Measurements from ENCODE around the gene KCTD2.
A peak's percentile ranks its signal among the peaks of the same experiment; 100 is the strongest.

KCTD2 gene

DNA sequence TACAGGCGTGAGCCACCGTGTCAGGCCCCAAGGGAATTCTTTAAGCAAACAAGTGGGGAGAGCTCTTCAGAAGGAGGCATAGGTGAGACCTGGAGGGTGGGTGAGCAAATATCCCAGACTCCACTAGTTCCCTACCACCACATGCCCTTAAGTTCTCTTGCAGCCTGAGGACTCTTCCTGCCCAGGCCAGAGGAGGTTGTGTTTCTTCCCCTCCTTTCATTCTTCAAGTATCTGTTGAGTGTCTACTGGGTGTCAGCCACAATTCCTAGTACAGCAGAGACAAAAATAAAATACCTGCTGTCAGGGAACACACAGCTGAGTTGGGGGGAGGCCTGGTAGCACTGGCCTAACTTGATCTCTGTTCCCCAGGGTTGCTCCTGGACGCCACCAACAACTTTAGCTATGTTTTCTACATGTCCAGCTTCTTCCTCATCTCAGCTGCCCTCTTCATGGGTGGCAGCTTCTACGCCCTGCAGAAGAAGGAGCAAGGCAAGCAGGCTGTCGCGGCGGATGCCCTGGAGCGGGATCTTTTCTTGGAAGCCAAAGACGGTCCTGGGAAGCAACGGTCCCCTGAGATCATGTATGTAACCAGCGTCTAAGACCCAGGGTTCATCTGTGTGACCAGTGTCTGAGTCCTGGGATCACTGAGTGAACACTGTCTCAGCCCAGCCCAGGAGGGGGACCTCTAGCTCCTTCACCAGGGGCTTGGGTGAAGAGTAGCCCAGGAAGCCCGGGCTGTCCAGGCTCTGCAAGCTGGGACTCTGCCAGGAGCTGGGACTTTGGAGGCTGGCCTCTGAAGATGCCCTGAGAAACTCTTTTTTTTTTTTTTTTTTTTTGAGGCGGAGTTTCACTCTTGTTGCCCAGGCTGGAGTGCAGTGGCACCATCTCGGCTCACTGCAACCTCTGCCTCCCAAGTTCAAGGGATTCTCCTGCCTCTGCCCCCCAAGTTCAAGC, 56.9 kb downstream of the KCTD2 start:
- no CpG with 5 or more reads among the region's 14 CpGs for WGBS (ENCODE audit: extremely low coverage, insufficient coverage, low lambda C conversion rate)
- DNase-seq: no peak
- H3K36me3 ChIP-seq (ENCODE audit: control insufficient read depth, insufficient read depth, low read length): peaks cover 12% of the 10 kb centered on the region

DNA sequence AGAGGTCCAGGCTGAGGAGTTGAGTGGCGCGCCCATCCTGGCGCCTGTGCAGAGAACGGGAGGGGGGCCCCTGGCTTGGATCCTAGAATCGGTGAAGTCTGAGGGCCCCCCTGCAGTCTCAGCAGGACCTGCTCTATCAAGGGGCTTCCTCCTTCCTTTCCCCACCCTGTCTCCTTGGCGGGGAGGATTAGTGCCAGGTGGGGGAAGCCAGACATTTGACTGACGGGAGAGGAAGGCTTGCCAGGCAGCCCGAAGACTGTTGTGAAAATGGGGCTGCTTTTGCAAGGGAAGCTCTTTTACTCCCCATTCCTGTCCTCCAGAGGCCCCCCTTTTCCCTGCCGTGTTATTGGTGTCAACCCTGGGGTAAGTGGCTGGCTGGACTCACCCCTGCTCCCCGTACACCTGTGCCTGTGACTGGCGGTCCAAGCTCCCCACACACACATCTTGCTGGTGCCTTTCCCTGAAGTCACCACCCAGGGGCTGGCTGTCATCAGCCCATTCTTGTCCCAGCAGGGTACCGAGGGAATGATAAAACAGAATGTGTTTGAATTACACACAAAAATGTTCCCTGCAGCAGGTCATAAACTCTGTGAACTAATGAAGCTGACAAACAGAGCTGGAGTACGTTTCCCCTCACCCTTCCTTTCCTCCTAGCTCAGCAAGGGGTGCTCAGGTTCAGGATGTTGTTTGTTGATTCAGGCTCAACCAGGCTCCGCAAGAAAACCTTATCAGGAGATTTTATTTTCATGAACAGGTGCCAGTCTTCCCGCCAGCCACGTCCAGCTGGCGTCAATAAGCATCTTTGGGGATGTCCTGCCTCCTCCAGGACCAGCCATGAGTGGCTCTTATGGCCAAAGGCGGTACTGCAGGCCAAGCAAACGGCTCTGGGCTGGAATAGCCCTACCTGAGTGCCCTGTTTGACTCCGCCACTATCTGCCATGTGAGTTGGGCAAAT, 58.4 kb downstream of the KCTD2 start:
- peaks cover 8% of the 10 kb centered on the region for H3K36me3 ChIP-seq (ENCODE audit: control insufficient read depth, insufficient read depth, low read length)
- no peak overlapping the region for H3K18ac ChIP-seq (ENCODE audit: low read length)
- H3K27me3 ChIP-seq (ENCODE audit: insufficient read depth, low read length, poor library complexity): no peaks in the 10 kb centered on the region
- no peak overlapping the region for H4K5ac ChIP-seq (ENCODE audit: low read length)
- no peak overlapping the region for H3K4me3 ChIP-seq (ENCODE audit: low read length)
- peak; percentile 94 for DNase-seq
- H2BK15ac ChIP-seq (replicated peaks; ENCODE audit: low read depth): no peak overlapping the region
- H3K27ac ChIP-seq (ENCODE audit: low read depth, low read length): peak overlapping the region; percentile 68
- H2AK5ac ChIP-seq (ENCODE audit: low read length): no peak overlapping the region
- H3K23ac ChIP-seq (ENCODE audit: low read length): no peak overlapping the region
- H3K56ac ChIP-seq (ENCODE audit: low read length): peak overlapping the region; percentile 81
- no peak overlapping the region for H3K4ac ChIP-seq (ENCODE audit: low read depth, low read length)
- H3K4me2 ChIP-seq (ENCODE audit: low read length): no peak overlapping the region
- H3K4me1 ChIP-seq (ENCODE audit: control insufficient read depth, low read depth, low read length): peaks cover 4% of the 10 kb centered on the region
- no CpG with 5 or more reads among the region's 20 CpGs for WGBS (ENCODE audit: extremely low coverage, insufficient coverage, low lambda C conversion rate)
- peak overlapping the region; percentile 17 for H2BK5ac ChIP-seq (ENCODE audit: low read length)
- H4K8ac ChIP-seq (ENCODE audit: low read depth, low read length): no peak overlapping the region
- H2BK120ac ChIP-seq (ENCODE audit: low read depth, low read length): no peak overlapping the region
- H3K9ac ChIP-seq (ENCODE audit: low read length): no peak overlapping the region
- H3K79me2 ChIP-seq (ENCODE audit: control insufficient read depth, insufficient read depth, low read length): no peaks in the 10 kb centered on the region
- H3K79me1 ChIP-seq (ENCODE audit: low read length): no peaks in the 10 kb centered on the region

More for the DNA sequence above, 56.9 kb downstream of the KCTD2 start:
- Histone ChIP-seq H3K23ac (ENCODE audit: low read length) (no peak overlapping the region), H2BK15ac (replicated peaks; ENCODE audit: low read depth) (no peak overlapping the region), H2BK120ac (ENCODE audit: low read depth, low read length) (no peak overlapping the region), H4K8ac (ENCODE audit: low read depth, low read length) (no peak overlapping the region), H3K4me2 (ENCODE audit: low read length) (no peak overlapping the region), H3K79me1 (ENCODE audit: low read length) (no peaks in the 10 kb centered on the region), H2BK5ac (ENCODE audit: low read length) (no peak overlapping the region), H3K79me2 (ENCODE audit: control insufficient read depth, insufficient read depth, low read length) (no peaks in the 10 kb centered on the region), H3K27me3 (ENCODE audit: insufficient read depth, low read length, poor library complexity) (no peaks in the 10 kb centered on the region), H2AK5ac (ENCODE audit: low read length) (no peak overlapping the region), H3K27ac (ENCODE audit: low read depth, low read length) (no peak overlapping the region), H3K56ac (ENCODE audit: low read length) (peak overlapping the region; percentile 5), H3K4me1 (ENCODE audit: control insufficient read depth, low read depth, low read length) (peaks cover 4% of the 10 kb centered on the region), H3K4me3 (ENCODE audit: low read length) (no peak overlapping the region), H3K4ac (ENCODE audit: low read depth, low read length) (no peak overlapping the region), H3K9ac (ENCODE audit: low read length) (no peak overlapping the region), H4K5ac (ENCODE audit: low read length) (no peak overlapping the region), H3K18ac (ENCODE audit: low read length) (no peak overlapping the region)

DNA sequence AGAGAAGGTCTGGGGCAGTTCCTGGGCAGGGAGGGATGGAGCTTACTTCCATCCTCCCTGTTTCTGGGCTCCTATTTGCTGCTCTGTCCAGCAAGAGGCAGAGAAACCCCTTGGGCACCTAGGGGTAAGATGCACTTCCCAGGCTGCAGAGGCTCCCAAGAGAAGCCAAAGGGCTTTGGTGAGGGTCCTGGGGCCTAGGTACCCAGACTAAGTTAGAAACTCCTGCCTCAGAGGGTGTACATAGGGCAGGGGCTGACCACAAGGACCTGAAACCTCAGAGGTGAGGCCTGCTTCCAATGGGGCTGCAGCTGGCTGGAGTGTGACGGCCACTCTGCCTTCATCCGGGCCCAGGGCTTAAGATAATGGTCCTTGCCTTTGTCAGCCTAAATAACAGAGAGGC, 61.2 kb downstream of the KCTD2 start:
- H4K8ac ChIP-seq (ENCODE audit: low read depth, low read length): no peak overlapping the region
- H3K36me3 ChIP-seq (ENCODE audit: control insufficient read depth, insufficient read depth, low read length): peaks cover 4% of the 10 kb centered on the region
- H3K4ac ChIP-seq (ENCODE audit: low read depth, low read length): no peak overlapping the region
- H2BK5ac ChIP-seq (ENCODE audit: low read length): no peak overlapping the region
- H2AK5ac ChIP-seq (ENCODE audit: low read length): peak overlapping the region; percentile 9
- no peak overlapping the region for H3K4me3 ChIP-seq (ENCODE audit: low read length)
- no peak overlapping the region for H3K18ac ChIP-seq (ENCODE audit: low read length)
- H2BK120ac ChIP-seq (ENCODE audit: low read depth, low read length): no peak overlapping the region
- H3K23ac ChIP-seq (ENCODE audit: low read length): no peak overlapping the region
- DNase-seq: no peak
- peaks cover 4% of the 10 kb centered on the region for H3K4me1 ChIP-seq (ENCODE audit: control insufficient read depth, low read depth, low read length)
- H3K56ac ChIP-seq (ENCODE audit: low read length): peak overlapping the region; percentile 9
- H4K5ac ChIP-seq (ENCODE audit: low read length): no peak overlapping the region
- no peak overlapping the region for H3K4me2 ChIP-seq (ENCODE audit: low read length)
- H3K27ac ChIP-seq (ENCODE audit: low read depth, low read length): no peak overlapping the region
- WGBS (ENCODE audit: extremely low coverage, insufficient coverage, low lambda C conversion rate): no CpG with 5 or more reads among the region's 2 CpGs
- no peak overlapping the region for H3K9ac ChIP-seq (ENCODE audit: low read length)
- no peak overlapping the region for H2BK15ac ChIP-seq (replicated peaks; ENCODE audit: low read depth)
- no peaks in the 10 kb centered on the region for H3K27me3 ChIP-seq (ENCODE audit: insufficient read depth, low read length, poor library complexity)
- H3K79me1 ChIP-seq (ENCODE audit: low read length): peaks cover 3% of the 10 kb centered on the region
- no peaks in the 10 kb centered on the region for H3K79me2 ChIP-seq (ENCODE audit: control insufficient read depth, insufficient read depth, low read length)

DNA sequence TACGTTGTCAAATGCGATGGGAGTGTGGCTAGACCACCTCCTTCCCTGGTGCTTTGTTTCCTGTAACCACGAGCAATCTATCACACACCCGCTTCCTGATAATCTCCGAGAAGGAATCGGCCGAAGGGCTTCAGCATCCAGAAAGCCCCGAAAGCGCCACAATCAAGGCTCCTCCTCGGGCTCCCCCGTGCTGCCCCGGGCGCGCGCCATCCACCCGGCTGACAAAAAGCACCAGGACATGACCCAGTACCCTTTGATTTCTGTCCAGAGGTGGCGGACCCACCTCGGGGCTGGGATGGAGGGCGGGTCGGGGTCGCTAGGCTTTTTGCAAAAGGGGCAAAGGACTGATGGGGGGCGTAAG, 62.0 kb downstream of the KCTD2 start:
- H2AK5ac ChIP-seq (ENCODE audit: low read length): no peak overlapping the region
- peaks cover 4% of the 10 kb centered on the region for H3K4me1 ChIP-seq (ENCODE audit: control insufficient read depth, low read depth, low read length)
- no peak for DNase-seq
- H3K23ac ChIP-seq (ENCODE audit: low read length): no peak overlapping the region
- peak overlapping the region; percentile 97 for H3K4me2 ChIP-seq (ENCODE audit: low read length)
- WGBS (ENCODE audit: extremely low coverage, insufficient coverage, low lambda C conversion rate): no CpG with 5 or more reads among the region's 22 CpGs
- H2BK15ac ChIP-seq (replicated peaks; ENCODE audit: low read depth): no peak overlapping the region
- peak overlapping the region; percentile 46 for H3K4me3 ChIP-seq (ENCODE audit: low read length)
- H2BK120ac ChIP-seq (ENCODE audit: low read depth, low read length): no peak overlapping the region
- peak overlapping the region; percentile 89 for H3K56ac ChIP-seq (ENCODE audit: low read length)
- peak overlapping the region; percentile 4 for H3K18ac ChIP-seq (ENCODE audit: low read length)
- peak overlapping the region; percentile 60 for H3K27ac ChIP-seq (ENCODE audit: low read depth, low read length)
- H3K4ac ChIP-seq (ENCODE audit: low read depth, low read length): no peak overlapping the region
- H4K8ac ChIP-seq (ENCODE audit: low read depth, low read length): no peak overlapping the region
- H4K5ac ChIP-seq (ENCODE audit: low read length): no peak overlapping the region
- no peaks in the 10 kb centered on the region for H3K27me3 ChIP-seq (ENCODE audit: insufficient read depth, low read length, poor library complexity)
- H3K36me3 ChIP-seq (ENCODE audit: control insufficient read depth, insufficient read depth, low read length): peaks cover 4% of the 10 kb centered on the region
- H3K79me1 ChIP-seq (ENCODE audit: low read length): peaks cover 3% of the 10 kb centered on the region
- H2BK5ac ChIP-seq (ENCODE audit: low read length): no peak overlapping the region
- no peaks in the 10 kb centered on the region for H3K79me2 ChIP-seq (ENCODE audit: control insufficient read depth, insufficient read depth, low read length)
- H3K9ac ChIP-seq (ENCODE audit: low read length): peak overlapping the region; percentile 82

DNA sequence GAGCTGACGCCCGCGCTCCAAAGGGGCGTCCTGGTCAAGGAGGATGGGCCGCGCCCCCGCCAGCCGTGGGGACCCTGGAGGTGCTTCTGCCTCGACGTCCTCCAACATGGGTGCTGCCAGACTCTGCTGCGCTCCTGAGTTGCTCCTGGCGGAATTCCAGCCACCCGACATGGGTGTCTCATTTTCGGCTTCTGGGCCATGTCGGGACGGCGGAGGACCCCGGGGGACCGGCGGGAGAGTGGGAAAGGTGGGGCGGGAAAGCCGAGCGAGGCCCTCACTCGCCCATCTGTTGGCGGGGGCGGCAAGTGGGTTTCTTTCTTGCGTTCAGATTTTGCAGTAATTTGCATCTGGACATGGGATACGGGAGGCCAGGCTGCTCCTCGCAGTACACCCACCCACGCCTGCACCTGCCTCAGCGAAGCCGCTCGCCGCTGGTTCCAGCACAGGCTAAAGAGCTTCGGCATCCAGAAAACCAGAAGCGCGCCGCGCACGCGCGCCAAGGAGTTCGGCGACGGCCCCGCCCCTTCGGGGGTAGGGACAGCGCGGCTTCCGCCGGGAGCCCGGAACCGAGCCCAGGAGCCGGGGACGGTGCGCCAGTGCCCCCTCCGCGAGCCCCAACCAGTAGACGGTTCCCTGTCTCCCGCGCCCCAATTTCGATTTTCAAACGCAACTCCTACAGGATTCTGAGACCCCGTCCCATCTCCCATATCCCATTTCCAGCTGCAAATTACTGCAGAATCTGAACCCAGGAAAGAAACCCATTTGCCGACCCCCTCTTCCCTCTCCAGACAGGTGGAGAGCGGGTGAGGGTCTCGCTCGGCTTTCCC, 62.6 kb downstream of the KCTD2 start, which contains the start of gene ARMC7:
Gene ARMC7 (plus strand): TSS at position 563 of the 827 bp plus-strand sequence. CDS start 320 bp downstream, outside the sequence.
- peak; percentile 89 for DNase-seq
- H2BK120ac ChIP-seq (ENCODE audit: low read depth, low read length): peak within 1 kb of the TSS; percentile 33
- peak within 1 kb of the TSS; percentile 90 for H3K9ac ChIP-seq (ENCODE audit: low read length)
- H3K4ac ChIP-seq (ENCODE audit: low read depth, low read length): peak within 1 kb of the TSS; percentile 4
- no peak within 1 kb of the TSS for H4K8ac ChIP-seq (ENCODE audit: low read depth, low read length)
- peak within 1 kb of the TSS; percentile 65 for H2AK5ac ChIP-seq (ENCODE audit: low read length)
- peaks cover 4% of the 10 kb centered on the region for H3K36me3 ChIP-seq (ENCODE audit: control insufficient read depth, insufficient read depth, low read length)
- H3K27ac ChIP-seq (ENCODE audit: low read depth, low read length): peak within 1 kb of the TSS; percentile 71
- no peak within 1 kb of the TSS for H4K5ac ChIP-seq (ENCODE audit: low read length)
- H2BK5ac ChIP-seq (ENCODE audit: low read length): peak within 1 kb of the TSS; percentile 35
- H3K4me3 ChIP-seq (ENCODE audit: low read length): peak within 1 kb of the TSS; percentile 93
- H3K18ac ChIP-seq (ENCODE audit: low read length): peak within 1 kb of the TSS; percentile 93
- H3K23ac ChIP-seq (ENCODE audit: low read length): peak within 1 kb of the TSS; percentile 94
- peak within 1 kb of the TSS; percentile 98 for H3K4me2 ChIP-seq (ENCODE audit: low read length)
- peaks cover 4% of the 10 kb centered on the region for H3K4me1 ChIP-seq (ENCODE audit: control insufficient read depth, low read depth, low read length)
- H3K79me2 ChIP-seq (ENCODE audit: control insufficient read depth, insufficient read depth, low read length): no peaks in the 10 kb centered on the region
- peaks cover 6% of the 10 kb centered on the region for H3K79me1 ChIP-seq (ENCODE audit: low read length)
- peak within 1 kb of the TSS; percentile 96 for H3K56ac ChIP-seq (ENCODE audit: low read length)
- H3K27me3 ChIP-seq (ENCODE audit: insufficient read depth, low read length, poor library complexity): no peaks in the 10 kb centered on the region
- no peak within 1 kb of the TSS for H2BK15ac ChIP-seq (replicated peaks; ENCODE audit: low read depth)
- no CpG with 5 or more reads among the region's 68 CpGs for WGBS (ENCODE audit: extremely low coverage, insufficient coverage, low lambda C conversion rate)
